ENCODE data around the gene DCLK2.

DCLK2 gene

GRCh38 chr4:150070464-150071170 is 7.6 kb upstream of the DCLK2 start:
- no peak for DNase-seq

DNA sequence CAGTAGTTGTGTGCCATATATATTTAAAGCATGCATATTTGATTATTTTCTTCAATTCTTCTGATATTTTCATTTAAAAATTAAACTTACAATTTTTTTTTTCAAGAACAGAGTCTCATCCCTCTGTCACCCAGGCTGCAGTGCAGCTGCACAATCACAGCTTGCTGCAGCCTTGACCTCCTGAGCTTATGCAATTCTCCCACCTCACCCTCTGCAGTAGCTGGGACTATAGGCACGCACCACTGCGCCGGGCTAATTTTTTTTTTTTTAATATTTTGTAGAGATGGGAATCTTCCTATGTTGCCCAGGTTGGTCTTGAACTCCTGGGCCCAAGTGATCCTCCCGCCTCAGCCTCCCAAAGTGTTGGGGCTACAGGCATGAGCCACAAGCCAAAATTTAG is 5.8 kb upstream of the DCLK2 start:
- no peak for DNase-seq

DNA sequence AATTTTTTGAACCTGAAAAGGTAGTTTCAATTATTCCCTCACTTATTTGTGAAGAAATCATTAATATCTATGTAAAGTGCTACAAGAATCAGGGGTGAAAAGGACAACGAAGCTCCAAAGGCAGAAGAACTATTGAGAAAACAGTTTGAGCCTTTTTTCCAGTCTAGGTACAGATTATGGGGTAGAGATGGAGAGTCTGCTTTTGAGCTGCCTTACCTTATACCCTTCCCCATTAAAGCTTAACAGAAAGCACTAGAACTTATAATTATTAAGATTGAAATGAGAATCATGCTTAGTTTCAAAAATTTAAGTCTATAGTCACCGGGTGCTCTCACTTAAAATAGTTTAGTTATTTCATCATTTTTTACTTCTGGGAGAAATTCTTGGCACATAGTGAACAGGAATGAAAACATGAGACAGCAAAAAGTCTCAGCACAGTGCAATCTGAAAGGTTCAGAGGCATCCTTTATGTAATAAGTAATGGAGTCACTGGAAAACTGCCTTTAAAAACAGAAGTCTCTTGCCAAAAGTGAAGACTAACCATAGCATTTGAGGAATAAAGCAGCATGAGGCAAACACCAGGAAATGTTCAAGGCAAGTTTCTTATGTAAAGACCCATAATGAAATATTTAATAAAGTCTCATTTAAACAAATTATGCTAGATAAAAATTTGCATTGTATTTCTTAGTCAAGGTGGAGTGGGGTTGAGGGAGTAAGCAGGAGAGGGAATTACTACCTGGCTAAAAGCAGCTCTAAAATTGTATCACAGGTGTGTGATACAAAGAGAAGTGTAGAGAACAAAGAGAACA is 5.1 kb upstream of the DCLK2 start:
- DNase-seq = no peak

DNA sequence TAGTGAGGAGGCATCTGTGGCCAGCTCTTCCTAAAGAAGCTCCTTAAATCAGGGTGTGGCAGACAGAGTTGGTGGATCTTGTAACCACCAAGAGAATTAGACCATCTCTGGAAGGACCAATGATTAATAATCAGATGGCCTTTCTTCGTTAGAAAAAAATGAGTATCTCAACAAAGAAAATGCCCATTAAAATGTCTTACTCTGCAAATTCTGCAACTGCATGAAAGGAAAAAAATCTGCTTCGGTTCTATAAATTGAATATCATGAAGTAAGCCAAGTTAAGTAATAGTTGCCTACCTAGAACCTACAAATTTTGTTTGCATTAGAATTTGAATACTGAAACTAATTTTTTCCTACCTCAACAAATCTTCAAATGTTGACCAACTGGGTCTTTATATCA is 4.2 kb upstream of the DCLK2 start:
- DNase-seq = no peak

GRCh38 chr4:150078579-150079080 is 385 bp downstream of the DCLK2 start:
- DNase-seq = peak; percentile 22

GRCh38 chr4:150079081-150079581 is 886 bp downstream of the DCLK2 start:
- peak; percentile 6 for DNase-seq

DNA sequence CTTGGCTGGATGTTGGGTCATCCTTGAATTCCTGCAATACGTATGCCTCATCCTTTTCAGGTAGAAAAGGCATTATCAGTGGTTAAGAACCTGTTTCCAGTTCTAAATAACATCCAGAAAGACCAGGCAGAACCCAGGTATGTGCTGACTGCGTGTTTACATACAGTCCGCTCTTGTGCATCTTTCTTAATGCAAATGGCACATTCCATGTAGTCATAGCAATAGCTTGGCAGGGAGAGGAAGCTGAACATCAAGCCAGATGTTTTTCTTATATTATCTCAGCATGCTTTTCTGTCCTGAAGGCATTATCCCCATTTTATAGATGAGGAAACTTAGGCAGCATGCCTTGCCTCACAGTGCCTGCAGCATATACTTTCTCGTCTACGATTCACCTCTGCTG is 2.1 kb downstream of the DCLK2 start:
- no peak for DNase-seq

- no peak for DNase-seq
Observed at GRCh38 chr4:150080875-150081274, 2.6 kb downstream of the DCLK2 start.

DNA sequence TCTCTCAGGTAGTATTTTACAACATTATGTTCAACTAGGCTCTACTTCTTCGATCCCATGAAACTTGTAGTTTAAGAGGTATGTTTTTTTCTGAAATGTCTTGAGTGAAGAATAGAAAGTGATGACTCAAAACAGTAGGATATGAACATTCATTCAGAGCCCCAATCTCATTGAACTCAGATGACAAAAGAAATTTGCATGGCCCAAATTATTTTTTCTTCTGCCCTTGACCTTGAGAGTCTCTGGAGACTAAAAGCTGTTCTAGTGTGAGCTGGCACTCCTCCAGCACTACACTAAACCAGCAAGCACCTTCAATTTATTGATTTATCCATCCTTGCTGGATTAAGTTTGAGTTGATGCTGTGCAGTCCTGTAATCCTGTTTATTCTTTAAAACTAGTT is 4.0 kb downstream of the DCLK2 start:
- DNase-seq = no peak

GRCh38 chr4:150087006-150087405 is 8.8 kb downstream of the DCLK2 start:
- DNase-seq = no peak

DNA sequence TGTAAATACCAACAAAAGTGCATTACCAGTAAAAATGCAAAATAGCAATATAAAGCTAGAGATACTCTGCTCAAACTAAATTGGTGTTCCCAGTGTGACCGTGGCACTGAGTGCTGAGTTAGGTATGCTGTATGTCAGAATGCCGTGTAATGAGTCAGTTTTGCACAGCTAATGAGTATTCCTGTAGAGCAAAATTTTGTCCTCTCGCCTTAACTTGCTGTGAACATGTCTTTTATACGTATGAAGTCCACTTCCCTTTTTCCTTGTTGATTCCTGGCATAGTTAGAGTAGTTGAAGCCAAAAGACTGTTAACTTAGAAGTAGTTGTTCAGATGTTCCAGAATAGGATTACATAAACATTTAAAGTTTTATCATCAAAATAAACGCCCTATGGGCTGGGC is 11.5 kb downstream of the DCLK2 start:
- no peak for DNase-seq

- DNase-seq = no peak
Observed at GRCh38 chr4:150090836-150091235, 12.6 kb downstream of the DCLK2 start.

DNA sequence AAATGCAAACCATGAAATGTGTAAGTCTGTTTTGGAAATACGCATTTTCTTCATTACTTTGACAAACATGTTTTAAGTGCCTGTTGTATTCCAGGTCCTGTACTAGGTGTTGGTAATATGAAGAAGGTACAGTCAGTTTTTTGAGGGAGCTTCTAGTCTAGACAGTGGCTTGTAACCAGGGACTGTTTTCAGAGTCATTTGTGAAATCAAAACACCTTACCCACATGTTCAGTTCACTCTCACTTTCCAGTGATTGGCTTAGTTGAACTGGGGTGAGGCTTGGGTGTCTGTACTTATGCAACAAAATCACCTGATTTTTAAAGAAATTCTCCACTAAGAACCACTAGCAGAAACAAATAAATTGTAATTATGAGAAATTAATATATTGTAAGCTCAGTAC is 16.4 kb downstream of the DCLK2 start:
- no peak for DNase-seq

GRCh38 chr4:150096625-150097024 is 18.4 kb downstream of the DCLK2 start:
- no peak for DNase-seq

DNA sequence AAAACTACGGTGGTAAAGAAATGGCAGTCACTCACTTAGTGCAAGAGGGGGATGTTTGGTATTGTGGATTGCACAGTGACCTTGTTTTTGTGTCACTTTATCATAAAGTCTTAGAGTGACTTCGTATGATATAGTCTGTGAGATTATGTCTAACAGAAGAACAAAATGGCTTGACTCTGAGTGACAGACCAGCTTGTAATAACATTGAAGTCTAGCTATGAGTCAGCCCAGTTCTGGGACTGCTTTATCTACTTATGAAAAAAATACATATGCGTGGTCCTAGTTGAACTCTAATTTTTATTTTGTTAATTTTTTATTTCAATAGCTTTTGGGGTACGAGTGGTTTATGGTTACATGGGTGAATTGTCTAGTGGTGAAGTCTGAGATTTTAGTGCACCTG is 20.0 kb downstream of the DCLK2 start:
- no peak for DNase-seq

DNA sequence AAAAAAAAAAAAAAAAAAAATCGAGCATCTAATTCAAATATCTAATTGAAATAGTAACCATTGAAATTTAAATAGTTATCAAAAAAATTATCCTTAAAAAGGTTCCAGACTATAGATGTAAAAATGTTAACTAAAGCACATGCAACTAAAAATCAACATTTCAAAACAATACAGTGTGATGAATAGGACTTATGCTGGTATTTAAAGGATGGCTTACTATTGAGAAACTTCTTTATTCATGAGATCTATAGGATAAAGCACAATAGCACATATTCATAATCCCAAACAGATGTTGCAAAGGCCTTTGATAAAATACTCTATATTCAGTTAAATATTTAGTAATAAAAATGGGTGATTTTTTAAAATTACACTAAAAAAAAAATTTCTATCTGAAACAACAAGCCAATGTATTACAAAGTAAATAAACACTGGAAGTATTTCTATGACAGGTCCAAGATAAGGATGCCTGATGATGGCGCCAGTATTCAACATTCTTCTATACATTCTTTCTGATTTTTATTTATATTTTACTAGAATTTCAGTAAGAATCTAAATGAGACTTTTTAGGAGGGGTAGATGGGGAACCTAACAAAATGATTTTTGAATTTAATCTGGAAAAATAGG is 26.3 kb downstream of the DCLK2 start:
- DNase-seq = no peak

GRCh38 chr4:150106886-150107285 is 28.6 kb downstream of the DCLK2 start:
- no peak for DNase-seq

GRCh38 chr4:150108691-150109090 is 30.4 kb downstream of the DCLK2 start:
- no peak for DNase-seq

GRCh38 chr4:150114641-150115040 is 36.4 kb downstream of the DCLK2 start:
- DNase-seq = no peak

DNA sequence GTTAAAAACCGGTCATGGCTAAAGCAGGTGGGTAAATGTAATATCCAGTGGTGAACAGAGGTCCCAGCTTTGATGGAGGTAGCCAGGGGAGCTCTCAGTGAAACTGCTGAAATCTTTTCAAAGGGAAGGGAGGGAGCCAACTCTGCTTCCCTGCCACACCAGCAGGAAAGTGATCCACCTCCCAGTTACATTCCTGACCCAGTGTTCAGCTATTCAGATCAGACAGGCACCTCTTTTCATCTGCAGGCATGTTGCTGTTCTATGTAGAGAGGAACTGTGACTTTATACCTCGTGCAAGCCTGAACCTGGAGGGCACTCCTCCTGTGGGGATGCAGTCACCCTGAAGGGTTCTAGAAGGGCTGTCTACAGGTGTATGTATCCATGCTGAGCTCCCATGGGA is 37.6 kb downstream of the DCLK2 start:
- DNase-seq = no peak

- no peak for DNase-seq
Observed at GRCh38 chr4:150116506-150116905, 38.3 kb downstream of the DCLK2 start.

GRCh38 chr4:150117094-150117493 is 38.8 kb downstream of the DCLK2 start:
- no peak for DNase-seq

- DNase-seq = no peak
Observed at GRCh38 chr4:150117629-150118028, 39.4 kb downstream of the DCLK2 start.

GRCh38 chr4:150119492-150119891 is 41.2 kb downstream of the DCLK2 start:
- no peak for DNase-seq
